GM12878 (cell line): ENCODE data around the gene SPINK8. TPM values are rescaled to one million over a fixed set of nuclear protein-coding genes. Genes with fewer than 3 reads are reported as not detected.

ENCODE experiments used
- ATAC-seq: fragments of 200-7000 bp; cut with Tn5 transposase; 3 replicates; pipeline ENCODE4 v1.9.1; 2020; ENCODE audit warnings: mild to moderate bottlenecking, moderate library complexity
- BruUV-seq: library from RNA; stranded (reverse); fragments of 400-500 nt; replicated peaks from 2 replicates; lab custom pipeline; 2021; lab: Mats Ljungman, UMichigan
- CTCF ChIA-PET: fragments of 300-600 bp; sonication (Branson Sonifier 250); formaldehyde crosslinking; extraction: SDS; loops from one replicate; lab custom pipeline; 2021; ENCODE audit warnings: inconsistent platforms; lab: Yijun Ruan, JAX
- POLR2A ChIA-PET: fragments of 350-600 bp; formaldehyde crosslinking; extraction: SDS; loops from one replicate; lab custom pipeline; 2021; ENCODE audit warnings: inconsistent platforms; lab: Charles Lee
- RAD21 ChIA-PET: fragments of 300-600 bp; sonication (Branson Sonifier 250); formaldehyde crosslinking; loops from one replicate; lab custom pipeline; 2023; ENCODE audit warnings: antibody characterized with exemption; ENCODE audit not compliant: unreplicated experiment; lab: Charles Lee
- SMC1A ChIA-PET: fragments of 300-600 bp; sonication (Branson Sonifier 250); formaldehyde crosslinking; loops from one replicate; lab custom pipeline; 2023; ENCODE audit not compliant: unreplicated experiment, uncharacterized antibody; lab: Charles Lee
- DNase-seq: peaks from one replicate; pipeline ENCODE4 v3.0.0-alpha.2; 2011; ENCODE audit warnings: low read depth, low spot score
- FAIRE-seq: peaks from 3 replicates; lab custom pipeline; 2011; peaks lifted over from hg19 to GRCh38; lab: Jason Lieb, UNC
- H2AFZ ChIP-seq: 2 replicates; pipeline ENCODE4 v1.6.0; 2011; ENCODE audit warnings: low read depth, low read length, control low read depth; ENCODE audit not compliant: control insufficient read depth
- H3K27ac ChIP-seq: 2 replicates; pipeline ENCODE4 v1.5.1; 2011; ENCODE audit warnings: control low read depth; ENCODE audit not compliant: control insufficient read depth, insufficient read depth
- H3K27me3 ChIP-seq, 2 experiments: replicated peaks in 1 of 2; 2 replicates each; pipeline versions ENCODE4 v1.6.0 to v1.6.1; 2011; ENCODE audit warnings: low read length in 1 of 2; ENCODE audit not compliant: control insufficient read depth in 2 of 2, insufficient read depth in 2 of 2
- H3K36me3 ChIP-seq, 2 experiments: 2 replicates each; pipeline ENCODE4 v1.5.1; 2011; ENCODE audit warnings: low read length in 1 of 2; ENCODE audit not compliant: control insufficient read depth in 2 of 2, insufficient read depth in 2 of 2
- H3K4me1 ChIP-seq: 2 replicates; pipeline ENCODE4 v1.6.1; 2011; ENCODE audit warnings: mild to moderate bottlenecking, low read length, moderate library complexity, mixed read lengths; ENCODE audit not compliant: control insufficient read depth, insufficient read depth
- H3K4me2 ChIP-seq: 2 replicates; pipeline ENCODE4 v1.6.0; 2011; ENCODE audit warnings: control low read depth; ENCODE audit not compliant: control insufficient read depth, insufficient read depth
- H3K4me3 ChIP-seq: fragments of 200-600 bp; sonication (generic); 2 replicates; pipeline ENCODE4 v1.5.1; 2016
- H3K79me2 ChIP-seq: 2 replicates; pipeline ENCODE4 v1.6.0; 2011; ENCODE audit warnings: low read length; ENCODE audit not compliant: control insufficient read depth, insufficient read depth
- H3K9ac ChIP-seq: 2 replicates; pipeline ENCODE4 v1.8.0; 2011; ENCODE audit warnings: low read length, control low read depth, mixed read lengths; ENCODE audit not compliant: control insufficient read depth, insufficient read depth
- H3K9me3 ChIP-seq: replicated peaks from 3 replicates; pipeline ENCODE4 v1.5.1; 2011; ENCODE audit warnings: mild to moderate bottlenecking, low read length; ENCODE audit not compliant: control insufficient read depth, insufficient read depth
- H4K20me1 ChIP-seq: 2 replicates; pipeline ENCODE4 v1.6.0; 2011; ENCODE audit not compliant: control insufficient read depth, insufficient read depth
- IRF5 ChIP-seq: fragments of 450-650 bp; IDR thresholded peaks from 2 replicates; pipeline ENCODE4 v1.6.1; 2017; ENCODE audit warnings: borderline replicate concordance
- POLR2A ChIP-seq: IDR thresholded peaks from 2 replicates; pipeline ENCODE4 v1.6.1; 2011; ENCODE audit warnings: low read depth, mild to moderate bottlenecking, low read length
- RB1 ChIP-seq: fragments of 450-650 bp; formaldehyde crosslinking; IDR thresholded peaks from 2 replicates; pipeline ENCODE4 v1.6.1; 2017; ENCODE audit warnings: mild to moderate bottlenecking, borderline replicate concordance
- RELA ChIP-seq: fragments of 450-650 bp; IDR thresholded peaks from 2 replicates; pipeline ENCODE4 v1.8.0; 2014; ENCODE audit warnings: borderline replicate concordance; ENCODE audit not compliant: partially characterized antibody
- TCF7 ChIP-seq: IDR thresholded peaks from 2 replicates; pipeline ENCODE4 v1.6.1; 2014; ENCODE audit warnings: antibody characterized with exemption, borderline replicate concordance
- WGBS: methylation state at CpG from one replicate; pipeline ENCODE4 v1.1.6; 2016; ENCODE audit warnings: low lambda C conversion rate; ENCODE audit not compliant: insufficient replicate concordance, insufficient coverage; ENCODE audit errors: missing lambda C conversion rate; 5-methylcytosine and 5-hydroxymethylcytosine counted together
- in situ Hi-C: fragments of 300-500 bp; cut with MboI; formaldehyde crosslinking; loops from 9 replicates; pipeline ENCODE4 v1.14.3; 2018; ENCODE audit warnings: mixed read lengths
- intact Hi-C: fragments of 100-400 bp; cut with micrococcal nuclease; formaldehyde crosslinking; loops from one replicate; pipeline ENCODE4 v1.14.2; 2022; ENCODE audit not compliant: unreplicated experiment
- polyA plus RNA-seq, 11 experiments: library from polyadenylated mRNA; depleted of rRNA in 4 of 11; unstranded in 6 of 11; stranded (reverse) in 5 of 11; fragments of >200 nt; fragmentation: Nextera tagmentation in 4 of 11; fragmentation: Illumina TruSeq in 1 of 11; extraction: Ambion mirVana in 4 of 11; extraction: Trizol in 1 of 11; gene quantifications; 1 replicate in 1 of 11; 2 replicates in 10 of 11; pipeline versions ENCODE4 v1.2.1 to v1.2.3, GENCODE V29; 2011 to 2016; ENCODE audit warnings: inconsistent platforms in 2 of 11, missing spikeins in 2 of 11, low read depth in 1 of 11
- total RNA-seq, 4 experiments: library from RNA; depleted of rRNA in 3 of 4; stranded (reverse); fragments of >200 nt in 3 of 4; fragmentation: Illumina TruSeq in 1 of 4; extraction: Trizol in 1 of 4; gene quantifications; 2 replicates each; pipeline versions ENCODE4 v1.2.1 to v1.2.3, GENCODE V29; 2013 to 2021
- TF ChIP-seq, protein P1 (sequence below): fragments of 450-650 bp; IDR thresholded peaks from 2 replicates; pipeline ENCODE4 v1.6.1; 2018; ENCODE audit warnings: mild to moderate bottlenecking, low read depth, moderate library complexity; ENCODE audit not compliant: partially characterized antibody

Gene SPINK8
- total and polyA plus RNA-seq, 10 of the 15 experiments (the other 5 are each of a cell fraction or from before 2014, with no cell fraction given) = not detected

- TF ChIP-seq, protein P1, sequence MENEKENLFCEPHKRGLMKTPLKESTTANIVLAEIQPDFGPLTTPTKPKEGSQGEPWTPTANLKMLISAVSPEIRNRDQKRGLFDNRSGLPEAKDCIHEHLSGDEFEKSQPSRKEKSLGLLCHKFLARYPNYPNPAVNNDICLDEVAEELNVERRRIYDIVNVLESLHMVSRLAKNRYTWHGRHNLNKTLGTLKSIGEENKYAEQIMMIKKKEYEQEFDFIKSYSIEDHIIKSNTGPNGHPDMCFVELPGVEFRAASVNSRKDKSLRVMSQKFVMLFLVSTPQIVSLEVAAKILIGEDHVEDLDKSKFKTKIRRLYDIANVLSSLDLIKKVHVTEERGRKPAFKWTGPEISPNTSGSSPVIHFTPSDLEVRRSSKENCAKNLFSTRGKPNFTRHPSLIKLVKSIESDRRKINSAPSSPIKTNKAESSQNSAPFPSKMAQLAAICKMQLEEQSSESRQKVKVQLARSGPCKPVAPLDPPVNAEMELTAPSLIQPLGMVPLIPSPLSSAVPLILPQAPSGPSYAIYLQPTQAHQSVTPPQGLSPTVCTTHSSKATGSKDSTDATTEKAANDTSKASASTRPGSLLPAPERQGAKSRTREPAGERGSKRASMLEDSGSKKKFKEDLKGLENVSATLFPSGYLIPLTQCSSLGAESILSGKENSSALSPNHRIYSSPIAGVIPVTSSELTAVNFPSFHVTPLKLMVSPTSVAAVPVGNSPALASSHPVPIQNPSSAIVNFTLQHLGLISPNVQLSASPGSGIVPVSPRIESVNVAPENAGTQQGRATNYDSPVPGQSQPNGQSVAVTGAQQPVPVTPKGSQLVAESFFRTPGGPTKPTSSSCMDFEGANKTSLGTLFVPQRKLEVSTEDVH = no peak
- no peak for TF ChIP-seq RB1
- no peak for TF ChIP-seq RELA
- no peak for TF ChIP-seq POLR2A
- TF ChIP-seq TCF7 = no peak
Observed at GRCh38 chr3:48285675-48286074, 47.8 kb downstream of the SPINK8 start (continued).

- FAIRE-seq = no peak
- H3K4me1 ChIP-seq = no peaks in the 10 kb centered on the region
- no peak overlapping the region for H3K4me3 ChIP-seq
- WGBS = 100% methylated on average over 1 of the region's 1 CpG
- ChIA-PET CTCF (interaction anchor here (0.7 to 2.0 kb wide), 5 partner anchors 12 to 653 kb away, joined by 3 to 12 read pairs (median 5); no protein-coding TSS in a partner anchor), SMC1A (interaction anchor here (0.9 to 1.5 kb wide), 2 partner anchors 15 to 470 kb away, joined by 3 to 6 read pairs; no protein-coding TSS in a partner anchor), RAD21 (interaction anchor here (3.8 kb wide), 1 partner anchor 151 kb away, joined by 13 read pairs; no protein-coding TSS in a partner anchor), POLR2A (interaction anchor here (0.5 kb wide), 1 partner anchor 214 kb away, joined by 6 read pairs; no protein-coding TSS in a partner anchor)
- H4K20me1 ChIP-seq = no peaks in the 10 kb centered on the region
- no peak overlapping the region for H2AFZ ChIP-seq
- H3K4me2 ChIP-seq = no peak overlapping the region
- no TSS peak for BruUV-seq
- H3K9me3 ChIP-seq = peaks cover 8% of the 10 kb centered on the region; the same call in 2 of the 3 replicates
- no peaks in the 10 kb centered on the region for H3K79me2 ChIP-seq
- H3K9ac ChIP-seq = no peak overlapping the region
- DNase-seq = no peak
- intact Hi-C loops (no loop called here), in situ Hi-C loops (no loop called here)
- H3K27ac ChIP-seq = no peak overlapping the region
- TF ChIP-seq POLR2A = no peak
- TF ChIP-seq IRF5 = no peak
- no peak for ATAC-seq
- no peaks in the 10 kb centered on the region for H3K36me3 ChIP-seq
- no peaks in the 10 kb centered on the region for H3K27me3 ChIP-seq
Observed at GRCh38 chr3:48285132-48285531, 48.3 kb downstream of the SPINK8 start.
